Measurements from ENCODE around the gene TRIM71.

- TF ChIP-seq, protein P1, sequence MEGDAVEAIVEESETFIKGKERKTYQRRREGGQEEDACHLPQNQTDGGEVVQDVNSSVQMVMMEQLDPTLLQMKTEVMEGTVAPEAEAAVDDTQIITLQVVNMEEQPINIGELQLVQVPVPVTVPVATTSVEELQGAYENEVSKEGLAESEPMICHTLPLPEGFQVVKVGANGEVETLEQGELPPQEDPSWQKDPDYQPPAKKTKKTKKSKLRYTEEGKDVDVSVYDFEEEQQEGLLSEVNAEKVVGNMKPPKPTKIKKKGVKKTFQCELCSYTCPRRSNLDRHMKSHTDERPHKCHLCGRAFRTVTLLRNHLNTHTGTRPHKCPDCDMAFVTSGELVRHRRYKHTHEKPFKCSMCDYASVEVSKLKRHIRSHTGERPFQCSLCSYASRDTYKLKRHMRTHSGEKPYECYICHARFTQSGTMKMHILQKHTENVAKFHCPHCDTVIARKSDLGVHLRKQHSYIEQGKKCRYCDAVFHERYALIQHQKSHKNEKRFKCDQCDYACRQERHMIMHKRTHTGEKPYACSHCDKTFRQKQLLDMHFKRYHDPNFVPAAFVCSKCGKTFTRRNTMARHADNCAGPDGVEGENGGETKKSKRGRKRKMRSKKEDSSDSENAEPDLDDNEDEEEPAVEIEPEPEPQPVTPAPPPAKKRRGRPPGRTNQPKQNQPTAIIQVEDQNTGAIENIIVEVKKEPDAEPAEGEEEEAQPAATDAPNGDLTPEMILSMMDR (conservative IDR thresholded peaks at IDR 0.05 in 1 of 2, IDR thresholded peaks at IDR 0.05 in 1 of 2; ENCODE audit: extremely low read depth in 1 of 2, insufficient read depth in 1 of 2, low read depth in 1 of 2, low read length in 2 of 2), result no peak
- TF ChIP-seq EZH2 (IDR thresholded peaks at IDR 0.05; ENCODE audit: borderline replicate concordance, low read length), result no peak
Observed at GRCh38 chr3:32882189-32882588, 64.4 kb downstream of the TRIM71 start.
